ENCODE results near the gene TXNRD1.

- TF ChIP-seq, protein P1, sequence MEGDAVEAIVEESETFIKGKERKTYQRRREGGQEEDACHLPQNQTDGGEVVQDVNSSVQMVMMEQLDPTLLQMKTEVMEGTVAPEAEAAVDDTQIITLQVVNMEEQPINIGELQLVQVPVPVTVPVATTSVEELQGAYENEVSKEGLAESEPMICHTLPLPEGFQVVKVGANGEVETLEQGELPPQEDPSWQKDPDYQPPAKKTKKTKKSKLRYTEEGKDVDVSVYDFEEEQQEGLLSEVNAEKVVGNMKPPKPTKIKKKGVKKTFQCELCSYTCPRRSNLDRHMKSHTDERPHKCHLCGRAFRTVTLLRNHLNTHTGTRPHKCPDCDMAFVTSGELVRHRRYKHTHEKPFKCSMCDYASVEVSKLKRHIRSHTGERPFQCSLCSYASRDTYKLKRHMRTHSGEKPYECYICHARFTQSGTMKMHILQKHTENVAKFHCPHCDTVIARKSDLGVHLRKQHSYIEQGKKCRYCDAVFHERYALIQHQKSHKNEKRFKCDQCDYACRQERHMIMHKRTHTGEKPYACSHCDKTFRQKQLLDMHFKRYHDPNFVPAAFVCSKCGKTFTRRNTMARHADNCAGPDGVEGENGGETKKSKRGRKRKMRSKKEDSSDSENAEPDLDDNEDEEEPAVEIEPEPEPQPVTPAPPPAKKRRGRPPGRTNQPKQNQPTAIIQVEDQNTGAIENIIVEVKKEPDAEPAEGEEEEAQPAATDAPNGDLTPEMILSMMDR (IDR thresholded peaks at IDR 0.05), result no peak
- no peak for TF ChIP-seq POLR2A (IDR thresholded peaks at IDR 0.05)
Observed at GRCh38 chr12:104357421-104357952, 141.9 kb downstream of the TXNRD1 start.

Data from body of pancreas (tissue), 4 donors.